ENCODE measurements around the gene RTP4.

DNA sequence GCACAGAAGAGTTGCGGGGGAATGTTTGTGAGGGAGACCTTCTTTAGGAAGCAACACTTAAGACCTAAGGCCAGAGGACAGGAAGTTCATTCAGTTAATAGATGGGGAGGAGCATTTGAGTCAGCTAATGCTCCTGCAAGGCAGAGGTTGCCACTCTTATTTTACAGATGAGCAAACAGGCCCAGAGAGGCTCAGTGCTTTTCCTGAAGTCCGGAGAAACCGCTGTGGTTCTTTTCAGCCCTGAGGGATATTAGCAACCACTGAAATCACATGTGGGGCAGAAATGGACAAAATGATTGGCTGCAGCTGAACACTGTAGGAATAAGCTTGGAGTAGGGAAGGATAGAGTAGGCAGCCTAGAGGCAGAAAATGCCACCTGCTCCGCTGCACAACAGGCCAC is 33.3 kb upstream of the RTP4 start:
- no peak for TF ChIP-seq CTCF (IDR thresholded peaks at IDR 0.05)
- TF ChIP-seq EZH2 (IDR thresholded peaks at IDR 0.05): no peak

All from neural progenitor cell (in vitro differentiated cells).